OCI-LY3 (cell line): Measurements from ENCODE around the gene C3orf49.

Experiments used
- H2AFZ ChIP-seq: fragments of 200-600, 300-600 bp; shearing (Covaris generic); 2 replicates; pipeline ENCODE4 v1.6.0; 2014; ENCODE audit warnings: antibody characterized with exemption, low read depth, low read length
- H3K27ac ChIP-seq: fragments of 200-600, 300-600 bp; sonication (generic); 2 replicates; pipeline ENCODE4 v1.5.1; 2014; ENCODE audit warnings: mild to moderate bottlenecking, low read length, moderate library complexity, mixed read lengths
- H3K27me3 ChIP-seq: fragments of 200-600, 300-600 bp; sonication (generic); 2 replicates; pipeline ENCODE4 v1.6.1; 2014; ENCODE audit warnings: low read depth, low read length, mixed read lengths
- H3K36me3 ChIP-seq: fragments of 200-600, 300-600 bp; sonication (generic); replicated peaks from 2 replicates; pipeline ENCODE3; 2014; ENCODE audit warnings: low read depth, low read length, mixed read lengths
- H3K4me1 ChIP-seq: fragments of 300-600, 200-600 bp; sonication (generic); 2 replicates; pipeline ENCODE4 v1.6.1; 2014; ENCODE audit warnings: low read length, mixed read lengths
- H3K4me2 ChIP-seq: fragments of 200-600, 300-600 bp; sonication (generic); 2 replicates; pipeline ENCODE4 v1.6.1; 2014; ENCODE audit warnings: low read length, mixed read lengths
- H3K4me3 ChIP-seq: fragments of 300-600, 200-600 bp; sonication (generic); 2 replicates; pipeline ENCODE4 v1.5.1; 2014; ENCODE audit warnings: antibody characterized with exemption, mild to moderate bottlenecking, low read length, moderate library complexity
- H3K79me2 ChIP-seq: fragments of 300-600, 200-600 bp; shearing (Covaris generic); 2 replicates; pipeline ENCODE4 v1.6.1; 2014; ENCODE audit warnings: mild to moderate bottlenecking, low read length, mixed read lengths
- H3K9ac ChIP-seq: fragments of 300-600, 200-600 bp; shearing (Covaris generic); 2 replicates; pipeline ENCODE4 v1.6.0; 2014; ENCODE audit warnings: mild to moderate bottlenecking, low read length, moderate library complexity
- H3K9me3 ChIP-seq: fragments of 200-600, 300-600 bp; shearing (Covaris generic); 2 replicates; pipeline ENCODE4 v1.6.1; 2014; ENCODE audit warnings: low read length, mixed read lengths; ENCODE audit not compliant: insufficient read depth
- H4K20me1 ChIP-seq: fragments of 200-600, 300-600 bp; sonication (generic); 2 replicates; pipeline ENCODE4 v1.6.1; 2016; ENCODE audit warnings: low read length, mixed read lengths; ENCODE audit not compliant: insufficient read depth
- EZH2phosphoT487 ChIP-seq: fragments of 200-600 bp; shearing (Covaris generic); IDR thresholded peaks from 2 replicates; pipeline ENCODE4 v1.6.1; 2018; ENCODE audit warnings: antibody characterized with exemption, mixed run types, low read depth
- TF ChIP-seq, protein P1 (sequence below): fragments of 200-600, 300-600 bp; sonication (generic); IDR thresholded peaks from 2 replicates; pipeline ENCODE4 v1.5.1; 2014; ENCODE audit warnings: antibody characterized with exemption, low read length, low read depth

C3orf49 gene

DNA sequence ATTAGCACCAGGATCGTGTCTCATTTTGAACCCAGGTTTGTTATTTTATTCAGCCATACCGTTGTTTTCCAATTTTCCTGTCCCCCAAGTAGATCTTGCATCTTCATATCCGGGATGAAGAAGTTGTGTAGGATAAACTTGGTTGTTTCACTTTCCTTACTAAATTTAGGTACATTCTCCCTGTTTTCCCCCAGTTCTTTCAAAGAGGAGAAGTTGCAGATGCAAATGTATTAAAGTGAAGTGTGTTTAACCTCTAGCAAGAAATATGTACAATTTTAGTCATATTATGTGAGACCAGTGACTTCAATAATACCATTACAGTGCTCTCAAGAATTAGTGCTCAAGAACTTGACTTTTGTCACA, 45.8 kb downstream of the C3orf49 start:
- Histone ChIP-seq H3K79me2 (peaks cover 97% of the 10 kb centered on the region), H3K4me2 (peak overlapping the region; percentile 90), H3K9me3 (no peaks in the 10 kb centered on the region), H3K4me1 (peaks cover 28% of the 10 kb centered on the region), H4K20me1 (peaks cover 11% of the 10 kb centered on the region), H3K36me3 (peaks cover 11% of the 10 kb centered on the region), H3K9ac (peak overlapping the region; percentile 91), H3K4me3 (peak overlapping the region; percentile 85), H3K27ac (peak overlapping the region; percentile 71), H3K27me3 (no peaks in the 10 kb centered on the region), H2AFZ (peak overlapping the region; percentile 62; the same call in 1 of the 2 replicates)
- TF ChIP-seq EZH2phosphoT487: no peak
- TF ChIP-seq, protein P1, sequence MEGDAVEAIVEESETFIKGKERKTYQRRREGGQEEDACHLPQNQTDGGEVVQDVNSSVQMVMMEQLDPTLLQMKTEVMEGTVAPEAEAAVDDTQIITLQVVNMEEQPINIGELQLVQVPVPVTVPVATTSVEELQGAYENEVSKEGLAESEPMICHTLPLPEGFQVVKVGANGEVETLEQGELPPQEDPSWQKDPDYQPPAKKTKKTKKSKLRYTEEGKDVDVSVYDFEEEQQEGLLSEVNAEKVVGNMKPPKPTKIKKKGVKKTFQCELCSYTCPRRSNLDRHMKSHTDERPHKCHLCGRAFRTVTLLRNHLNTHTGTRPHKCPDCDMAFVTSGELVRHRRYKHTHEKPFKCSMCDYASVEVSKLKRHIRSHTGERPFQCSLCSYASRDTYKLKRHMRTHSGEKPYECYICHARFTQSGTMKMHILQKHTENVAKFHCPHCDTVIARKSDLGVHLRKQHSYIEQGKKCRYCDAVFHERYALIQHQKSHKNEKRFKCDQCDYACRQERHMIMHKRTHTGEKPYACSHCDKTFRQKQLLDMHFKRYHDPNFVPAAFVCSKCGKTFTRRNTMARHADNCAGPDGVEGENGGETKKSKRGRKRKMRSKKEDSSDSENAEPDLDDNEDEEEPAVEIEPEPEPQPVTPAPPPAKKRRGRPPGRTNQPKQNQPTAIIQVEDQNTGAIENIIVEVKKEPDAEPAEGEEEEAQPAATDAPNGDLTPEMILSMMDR: no peak

DNA sequence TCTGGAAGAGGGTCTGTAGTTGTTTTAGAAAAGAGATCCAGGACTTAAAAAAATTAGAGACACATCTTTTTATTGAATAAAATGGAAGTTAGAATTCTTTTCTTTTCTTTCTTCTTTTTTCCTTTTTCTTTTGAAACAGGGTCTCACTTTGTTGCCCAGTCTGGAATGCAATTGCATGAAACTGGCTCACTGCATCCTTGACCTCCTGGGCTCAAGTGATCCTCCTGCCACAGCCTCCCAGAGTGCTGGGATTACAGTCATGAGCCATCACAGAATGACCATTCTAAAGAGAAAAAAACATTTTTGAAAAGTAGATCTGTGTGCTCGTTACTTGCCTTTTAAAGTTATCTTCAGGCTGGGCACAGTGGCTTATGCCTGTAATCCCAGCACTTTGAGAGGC, 48.1 kb downstream of the C3orf49 start:
- H2AFZ ChIP-seq: no peak overlapping the region
- peaks cover 27% of the 10 kb centered on the region for H4K20me1 ChIP-seq
- H3K4me1 ChIP-seq: peaks cover 24% of the 10 kb centered on the region
- no peak overlapping the region for H3K9ac ChIP-seq
- no peak for TF ChIP-seq EZH2phosphoT487
- TF ChIP-seq, protein P1: no peak
- no peaks in the 10 kb centered on the region for H3K27me3 ChIP-seq
- no peak overlapping the region for H3K27ac ChIP-seq
- H3K36me3 ChIP-seq: peaks cover 11% of the 10 kb centered on the region
- H3K4me2 ChIP-seq: no peak overlapping the region
- peaks cover 95% of the 10 kb centered on the region for H3K79me2 ChIP-seq
- no peaks in the 10 kb centered on the region for H3K9me3 ChIP-seq
- H3K4me3 ChIP-seq: no peak overlapping the region

DNA sequence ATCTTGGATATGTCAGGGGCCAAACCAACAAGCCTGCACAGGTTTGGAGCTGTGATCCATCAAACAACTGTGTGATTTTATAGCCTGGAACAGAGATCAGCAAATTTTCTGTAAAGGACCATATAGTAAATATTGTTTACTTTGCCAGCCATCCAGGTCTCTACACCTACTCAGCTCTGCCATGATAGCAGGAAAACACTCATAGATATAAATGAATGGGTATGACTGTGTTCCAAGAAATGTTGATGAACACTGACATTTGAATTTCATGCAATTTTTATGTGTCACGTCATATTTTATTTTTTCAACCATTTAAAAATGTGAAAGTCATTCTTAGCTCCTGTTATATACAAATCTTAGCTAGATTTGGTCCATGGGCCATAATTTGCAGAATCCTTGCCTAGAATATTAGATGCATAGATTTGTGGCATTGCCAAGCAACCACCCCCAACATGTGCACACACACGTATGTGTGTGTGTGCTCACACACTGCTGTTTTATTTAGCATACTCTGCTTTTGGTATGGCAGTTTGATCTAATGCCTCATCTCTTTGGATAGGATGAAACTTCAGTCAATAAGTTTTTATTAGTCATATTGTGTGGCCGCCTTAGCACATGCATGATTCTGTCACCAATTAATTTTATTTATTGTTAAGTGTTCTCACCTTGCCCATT, 51.0 kb downstream of the C3orf49 start:
- Histone ChIP-seq H3K4me2 (no peak overlapping the region), H4K20me1 (peaks cover 51% of the 10 kb centered on the region), H3K79me2 (peaks cover 94% of the 10 kb centered on the region), H3K27ac (no peak overlapping the region), H3K9ac (no peak overlapping the region), H3K4me3 (no peak overlapping the region), H3K4me1 (peaks cover 18% of the 10 kb centered on the region), H3K27me3 (no peaks in the 10 kb centered on the region), H3K36me3 (peaks cover 20% of the 10 kb centered on the region), H3K9me3 (no peaks in the 10 kb centered on the region), H2AFZ (no peak overlapping the region)
- TF ChIP-seq, protein P1: no peak
- no peak for TF ChIP-seq EZH2phosphoT487

DNA sequence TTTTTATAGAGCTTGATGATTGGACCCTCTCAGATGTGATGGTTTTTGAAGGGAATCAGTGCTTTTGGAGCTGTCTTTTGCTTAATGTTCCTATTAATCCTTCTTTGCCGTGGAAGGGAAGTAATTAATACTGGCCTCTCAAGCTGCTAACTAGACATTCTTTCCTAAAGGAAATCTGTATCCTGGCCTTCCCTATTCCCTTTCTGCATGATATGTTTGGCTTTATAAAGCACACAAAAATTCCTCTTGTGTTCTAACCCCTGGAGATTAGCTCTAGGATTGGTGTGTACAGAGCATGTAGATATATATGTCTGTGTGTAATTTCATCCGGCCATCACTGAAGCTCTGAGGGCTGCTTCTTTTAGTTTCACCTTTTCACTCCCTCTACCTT, 51.5 kb downstream of the C3orf49 start:
- no peaks in the 10 kb centered on the region for H3K9me3 ChIP-seq
- no peaks in the 10 kb centered on the region for H3K27me3 ChIP-seq
- peaks cover 14% of the 10 kb centered on the region for H3K4me1 ChIP-seq
- H3K9ac ChIP-seq: no peak overlapping the region
- peaks cover 95% of the 10 kb centered on the region for H3K79me2 ChIP-seq
- H4K20me1 ChIP-seq: peaks cover 56% of the 10 kb centered on the region
- no peak overlapping the region for H3K27ac ChIP-seq
- H3K4me3 ChIP-seq: no peak overlapping the region
- H3K36me3 ChIP-seq: peaks cover 20% of the 10 kb centered on the region
- no peak overlapping the region for H3K4me2 ChIP-seq
- TF ChIP-seq, protein P1: no peak
- TF ChIP-seq EZH2phosphoT487: no peak
- H2AFZ ChIP-seq: no peak overlapping the region
